NB4 (cell line): ENCODE results near the gene HOXA4.

Experiments
- DNase-seq: peaks from one replicate; pipeline ENCODE4 v3.0.0; 2010; ENCODE audit warnings: low read depth
- H3K4me3 ChIP-seq: one replicate; pipeline ENCODE4 v1.5.1; 2011; ENCODE audit warnings: mild to moderate bottlenecking, low read depth, low read length, moderate library complexity
- CTCF ChIP-seq: IDR thresholded peaks from one replicate; pipeline ENCODE4 v1.5.1; 2012; ENCODE audit warnings: low read depth, low read length
- MAX ChIP-seq: IDR thresholded peaks from 2 replicates; pipeline ENCODE4 v1.6.1; 2011; ENCODE audit warnings: low read depth, low read length
- MYC ChIP-seq: IDR thresholded peaks from 2 replicates; pipeline ENCODE4 v1.6.1; 2011; ENCODE audit warnings: low read depth, low read length
- POLR2A ChIP-seq: IDR thresholded peaks from 2 replicates; pipeline ENCODE4 v1.6.1; 2011; ENCODE audit warnings: mild to moderate bottlenecking; ENCODE audit not compliant: insufficient read length; ENCODE audit errors: extremely low read depth

The HOXA4 gene

GRCh38 chr7:27151931-27152815, 21.6 kb upstream of the HOXA4 start, which contains the start of gene HOXA3:
Gene HOXA3, minus strand, starts transcription at chr7:27152583. Its CDS starts 41,943 bp downstream, at chr7:27110640.
- TF ChIP-seq POLR2A (no peak), MAX (no peak), MYC (no peak), CTCF (no peak)
- peak within 1 kb of the TSS; percentile 68 for H3K4me3 ChIP-seq
- peak; percentile 23 for DNase-seq

GRCh38 chr7:27151341-27151930, 20.9 kb upstream of the HOXA4 start:
- DNase-seq, result no peak
- TF ChIP-seq MAX, result no peak
- TF ChIP-seq CTCF, result peak; percentile 19
- no peak for TF ChIP-seq POLR2A
- peak overlapping the region; percentile 68 for H3K4me3 ChIP-seq

- DNase-seq, result peak; percentile 90
- H3K4me3 ChIP-seq, result peak overlapping the region; percentile 68
- TF ChIP-seq POLR2A (peak; percentile 29), CTCF (peak; percentile 93), MYC (peak; percentile 50; the same call in 1 of the 2 replicates), MAX (peak; percentile 33)
Measured at GRCh38 chr7:27150568-27151340, 20.2 kb upstream of the HOXA4 start.

GRCh38 chr7:27149842-27150567, 19.4 kb upstream of the HOXA4 start:
- no peak overlapping the region for H3K4me3 ChIP-seq
- TF ChIP-seq MYC (no peak), POLR2A (no peak), MAX (no peak), CTCF (no peak)
- no peak for DNase-seq
